ENCODE results near the gene JMJD7.

JMJD7 gene

GRCh38 chr15:41827880-41828806 lies at the start of gene JMJD7:
Gene JMJD7 (plus strand): TSS chr15:41828092. CDS start chr15:41828125, 33 bp downstream.
- in situ Hi-C loops (cut with MboI; ENCODE audit: low sequenced_read_pairs), result no loop called here

- in situ Hi-C loops (cut with MboI; ENCODE audit: low sequenced_read_pairs), result no loop called here
Observed at GRCh38 chr15:41778521-41778920, 49.4 kb upstream of the JMJD7 start.

- in situ Hi-C loops (cut with MboI; ENCODE audit: low sequenced_read_pairs), result no loop called here
Observed at GRCh38 chr15:41779662-41780157, 48.2 kb upstream of the JMJD7 start.

- in situ Hi-C loops (cut with MboI; ENCODE audit: low sequenced_read_pairs), result no loop called here
Observed at GRCh38 chr15:41780266-41780665, 47.6 kb upstream of the JMJD7 start.

GRCh38 chr15:41780727-41781126 lies 47.2 kb upstream of the JMJD7 start:
- in situ Hi-C loops (cut with MboI; ENCODE audit: low sequenced_read_pairs), result no loop called here

GRCh38 chr15:41782371-41783282 lies 45.3 kb upstream of the JMJD7 start:
- in situ Hi-C loops (cut with MboI; ENCODE audit: low sequenced_read_pairs), result no loop called here

GRCh38 chr15:41783296-41783695 lies 44.6 kb upstream of the JMJD7 start:
- in situ Hi-C loops (cut with MboI; ENCODE audit: low sequenced_read_pairs), result no loop called here

- in situ Hi-C loops (cut with MboI; ENCODE audit: low sequenced_read_pairs), result no loop called here
Observed at GRCh38 chr15:41788262-41788661, 39.6 kb upstream of the JMJD7 start.

- in situ Hi-C loops (cut with MboI; ENCODE audit: low sequenced_read_pairs), result no loop called here
Observed at GRCh38 chr15:41789236-41789635, 38.7 kb upstream of the JMJD7 start.

- in situ Hi-C loops (cut with MboI; ENCODE audit: low sequenced_read_pairs), result no loop called here
Observed at GRCh38 chr15:41789662-41790061, 38.2 kb upstream of the JMJD7 start.

GRCh38 chr15:41790169-41790568 lies 37.7 kb upstream of the JMJD7 start:
- in situ Hi-C loops (cut with MboI; ENCODE audit: low sequenced_read_pairs), result no loop called here

GRCh38 chr15:41790756-41791546 lies 36.9 kb upstream of the JMJD7 start:
- in situ Hi-C loops (cut with MboI; ENCODE audit: low sequenced_read_pairs), result no loop called here

GRCh38 chr15:41791547-41791937 lies 36.4 kb upstream of the JMJD7 start:
- in situ Hi-C loops (cut with MboI; ENCODE audit: low sequenced_read_pairs), result no loop called here

GRCh38 chr15:41792000-41792637 lies 35.8 kb upstream of the JMJD7 start:
- in situ Hi-C loops (cut with MboI; ENCODE audit: low sequenced_read_pairs), result no loop called here

- in situ Hi-C loops (cut with MboI; ENCODE audit: low sequenced_read_pairs), result no loop called here
Observed at GRCh38 chr15:41794081-41794480, 33.8 kb upstream of the JMJD7 start.

GRCh38 chr15:41795996-41796856 lies 31.7 kb upstream of the JMJD7 start:
- in situ Hi-C loops (cut with MboI; ENCODE audit: low sequenced_read_pairs), result no loop called here

GRCh38 chr15:41797201-41797944 lies 30.5 kb upstream of the JMJD7 start:
- in situ Hi-C loops (cut with MboI; ENCODE audit: low sequenced_read_pairs), result no loop called here

Measured in hTERT RPE-1 (cell line).